HG02798 (cell line): ENCODE measurements around the gene PFN3.

Source experiments
- ATAC-seq: cut with Tn5 transposase; IDR thresholded peaks from one replicate; pipeline ENCODE4 v1.9.1; 2021; ENCODE audit warnings: mild to moderate bottlenecking; ENCODE audit not compliant: unreplicated experiment, poor library complexity

PFN3 gene

GRCh38 chr5:177402271-177403043 lies 2.0 kb upstream of the PFN3 start:
- no peak for ATAC-seq

GRCh38 chr5:177397875-177398390 lies 2.5 kb downstream of the PFN3 start:
- ATAC-seq = no peak

DNA sequence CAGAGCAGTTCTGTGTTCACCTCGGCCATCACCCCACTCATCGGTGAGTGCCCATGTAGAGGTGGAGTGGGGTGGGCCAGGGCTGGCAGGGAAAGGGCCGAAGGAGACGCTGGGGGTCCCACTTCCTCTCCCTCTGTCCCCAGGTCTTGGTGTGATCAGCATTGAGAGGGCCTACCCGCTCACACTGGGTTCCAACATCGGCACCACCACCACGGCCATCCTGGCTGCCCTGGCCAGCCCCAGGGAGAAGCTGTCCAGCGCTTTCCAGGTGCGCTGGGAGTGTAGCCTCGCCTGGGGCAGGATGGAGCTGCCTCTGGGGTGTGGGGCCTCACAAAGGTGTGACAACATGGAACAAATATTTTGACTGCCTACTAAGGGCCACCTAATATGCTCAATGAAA lies 3.7 kb downstream of the PFN3 start:
- ATAC-seq = no peak

GRCh38 chr5:177396078-177396477 lies 4.4 kb downstream of the PFN3 start:
- no peak for ATAC-seq

DNA sequence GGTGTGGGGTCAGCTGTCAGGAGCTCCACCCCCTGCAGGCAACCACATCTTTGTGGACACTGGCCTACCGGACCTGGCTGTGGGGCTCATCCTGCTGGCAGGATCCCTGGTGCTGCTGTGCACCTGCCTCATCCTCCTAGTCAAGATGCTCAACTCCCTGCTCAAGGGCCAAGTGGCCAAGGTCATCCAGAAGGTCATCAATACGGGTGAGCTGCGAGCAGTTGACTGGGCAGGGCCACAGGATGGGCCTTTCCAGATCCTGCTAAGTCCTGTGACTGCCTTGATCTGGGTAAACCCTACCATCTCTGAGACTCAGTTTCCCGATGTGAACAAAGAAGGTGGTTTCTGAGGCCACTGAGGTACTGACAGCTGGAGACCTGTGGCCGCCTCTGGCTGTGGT lies 6.5 kb downstream of the PFN3 start:
- no peak for ATAC-seq

DNA sequence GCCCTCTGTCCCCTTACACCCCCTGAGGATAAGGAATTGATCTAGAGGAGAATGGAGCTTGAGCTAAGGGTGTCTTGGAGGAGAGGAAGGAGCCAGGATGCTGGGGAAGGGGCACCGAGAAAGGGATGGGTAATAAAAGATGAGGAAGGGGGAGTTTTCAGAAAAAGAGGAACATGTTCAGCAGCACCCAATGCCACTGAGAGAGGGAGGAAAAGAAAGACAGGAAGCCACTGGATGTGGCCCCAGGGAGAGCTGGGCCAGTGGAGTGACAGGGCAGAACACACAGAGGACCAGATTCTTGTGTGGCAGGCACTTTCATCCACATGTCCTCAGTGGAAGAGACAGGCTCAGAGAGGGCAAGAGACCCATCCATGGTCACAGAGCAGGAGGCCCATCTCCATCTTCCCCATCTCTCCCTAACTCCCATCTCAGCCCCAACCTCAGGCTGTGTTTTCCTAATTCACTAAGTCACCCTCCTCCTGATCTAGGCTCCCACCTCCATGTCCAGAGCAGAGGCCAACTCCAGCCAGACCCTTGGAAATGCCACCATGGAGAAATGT lies 7.2 kb downstream of the PFN3 start:
- no peak for ATAC-seq

GRCh38 chr5:177392765-177393164 lies 7.7 kb downstream of the PFN3 start:
- ATAC-seq = no peak

GRCh38 chr5:177390363-177391300 lies 9.8 kb downstream of the PFN3 start:
- ATAC-seq = peak; percentile 51

- ATAC-seq = peak; percentile 55
These were observed 11.0 kb downstream of the PFN3 start for GRCh38 chr5:177389241-177390169.

DNA sequence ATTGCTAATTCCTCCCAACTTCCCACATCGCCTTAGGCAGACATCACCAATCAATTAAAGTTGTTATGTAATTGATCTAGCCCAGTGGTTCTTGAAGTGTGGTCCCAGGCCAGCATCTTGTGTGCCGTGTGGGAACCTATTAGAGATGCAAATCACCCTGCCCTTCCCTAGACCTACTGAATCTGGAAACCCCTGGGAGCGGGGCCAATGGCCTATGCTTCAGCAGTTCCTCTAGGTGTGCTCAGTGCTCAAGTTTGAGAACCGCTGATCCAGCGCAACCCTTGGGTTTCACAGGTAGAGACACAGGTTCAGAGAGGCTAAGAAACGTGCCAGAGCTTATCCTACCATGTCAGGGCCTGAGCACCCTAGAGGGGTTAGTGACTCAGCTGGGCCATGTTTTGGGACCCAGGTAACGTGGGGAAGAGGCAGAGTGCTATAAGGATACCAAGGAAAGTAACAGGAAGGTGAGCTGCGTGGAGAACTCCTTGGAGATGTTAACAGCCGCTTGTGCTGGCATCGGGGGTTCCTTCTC lies 11.9 kb downstream of the PFN3 start:
- ATAC-seq = no peak

DNA sequence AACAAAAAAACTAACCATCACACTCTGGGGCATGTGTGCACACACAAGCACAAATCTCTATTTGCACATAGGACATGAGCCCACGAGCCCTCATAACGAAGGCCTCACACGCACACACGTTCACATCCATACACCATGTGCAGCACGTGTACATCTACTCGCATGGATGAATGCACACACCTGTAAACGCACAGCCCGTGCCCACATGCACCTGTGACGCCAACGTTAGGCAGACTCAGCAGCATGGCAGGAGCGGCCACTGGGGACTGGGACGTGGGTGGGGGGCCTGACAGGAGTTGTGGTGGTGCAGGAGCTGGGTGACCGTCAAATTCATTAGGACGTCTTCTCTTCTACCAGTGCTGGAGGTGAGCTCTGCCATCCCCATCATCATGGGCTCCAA lies 13.1 kb downstream of the PFN3 start:
- no peak for ATAC-seq

- no peak for ATAC-seq
These were observed 13.9 kb downstream of the PFN3 start for GRCh38 chr5:177386542-177386941.

- no peak for ATAC-seq
These were observed 14.7 kb downstream of the PFN3 start for GRCh38 chr5:177385720-177386119.

- no peak for ATAC-seq
These were observed 16.3 kb downstream of the PFN3 start, which contains the start of gene SLC34A1 for GRCh38 chr5:177384134-177384533. TSS of gene SLC34A1 (plus strand) at chr5:177384434. CDS start at chr5:177385742, 1,308 bp downstream.

DNA sequence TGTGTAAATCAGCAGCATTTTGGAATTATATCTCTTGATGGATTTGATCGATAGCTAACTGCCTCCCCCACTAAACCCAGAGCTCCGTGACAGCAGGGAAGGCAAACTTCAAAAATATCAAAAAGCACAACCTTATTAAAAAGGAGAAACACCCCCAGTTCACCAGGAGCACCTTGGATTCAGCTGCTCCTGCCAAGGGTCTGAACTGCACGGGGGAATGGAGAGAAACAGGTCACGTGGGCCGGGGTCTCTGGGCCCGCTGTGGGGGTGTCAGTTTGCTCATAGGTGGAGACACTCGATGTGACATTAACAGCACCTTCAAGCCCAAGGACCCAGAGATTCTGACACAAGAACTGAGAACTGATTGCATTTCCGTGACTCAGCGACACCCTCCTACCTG lies 17.3 kb downstream of the PFN3 start:
- ATAC-seq = no peak

- no peak for ATAC-seq
These were observed 17.9 kb downstream of the PFN3 start for GRCh38 chr5:177382423-177383029.

DNA sequence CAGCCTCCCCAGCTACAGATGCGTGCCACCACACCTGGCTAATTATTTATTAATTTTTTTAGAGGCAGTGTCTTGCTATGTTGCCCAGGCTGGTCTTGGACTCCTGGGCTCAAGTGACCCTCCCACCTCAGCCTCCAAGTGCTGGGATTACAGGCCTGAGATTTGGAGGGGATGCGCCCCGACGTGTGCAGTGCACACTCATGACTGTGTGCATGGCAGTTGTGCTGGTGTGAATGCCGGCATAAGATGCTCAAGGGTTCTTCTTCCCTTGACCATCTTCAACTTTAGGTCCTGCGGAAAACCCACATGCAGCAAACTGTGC lies 19.7 kb downstream of the PFN3 start:
- no peak for ATAC-seq

DNA sequence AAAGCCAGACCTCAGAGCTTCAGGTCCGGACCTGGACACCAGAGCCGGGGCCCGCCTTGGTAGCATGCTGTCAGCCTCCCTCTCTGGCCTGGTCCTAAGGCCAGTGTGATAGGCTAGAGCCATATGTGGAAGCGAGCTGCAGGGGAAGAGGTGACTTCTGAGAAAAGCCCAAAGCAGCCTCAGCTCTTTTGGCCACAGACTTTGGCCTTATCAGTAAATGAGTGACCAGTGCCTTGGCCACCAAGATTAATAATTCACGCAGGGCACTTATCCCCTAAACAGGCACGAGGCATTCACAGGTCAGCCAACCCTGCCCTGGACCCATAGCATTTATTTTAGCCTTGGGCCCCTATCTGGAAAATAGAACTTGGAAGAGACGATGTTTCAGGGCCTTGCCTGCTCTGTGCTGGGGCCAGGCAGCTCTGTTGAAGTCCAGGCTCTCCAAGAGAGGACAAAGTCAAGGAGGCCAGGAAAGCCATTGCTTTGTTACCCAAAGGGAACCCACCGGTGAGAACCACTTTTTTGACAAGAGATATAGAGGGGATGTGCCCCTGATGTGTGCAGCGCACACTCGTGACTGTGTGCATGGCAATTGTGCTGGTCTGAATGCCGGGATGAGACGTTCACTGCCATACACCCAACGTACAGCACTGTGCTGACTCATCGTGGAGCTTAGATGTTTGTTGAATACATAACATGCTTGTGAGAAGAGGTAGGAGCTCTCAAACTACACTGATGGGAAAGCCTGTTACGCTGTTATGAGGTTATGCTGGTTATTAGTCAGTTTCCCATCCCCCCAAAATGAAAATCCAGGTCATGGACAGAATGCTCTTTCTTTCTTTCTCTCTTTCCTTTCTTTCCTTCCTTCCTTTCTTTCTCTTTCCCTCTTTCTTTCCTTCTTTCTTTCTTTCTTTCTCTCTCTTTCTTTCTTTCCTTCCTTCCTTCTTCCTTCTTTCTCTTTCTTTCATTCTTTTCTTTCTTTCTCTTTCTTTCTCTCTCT lies 21.3 kb downstream of the PFN3 start:
- ATAC-seq = peak; percentile 54
